SK-MEL-5 (cell line): ENCODE results near the gene GPR137C. TPM values are rescaled to one million over a fixed set of nuclear protein-coding genes. Genes with fewer than 3 reads are reported as not detected.

ENCODE experiments used
- DNase-seq: peaks from one replicate; pipeline ENCODE4 v3.0.0-alpha.2; 2016; ENCODE audit warnings: low read depth, low spot score
- in situ Hi-C: cut with HindIII; loops from 2 replicates; pipeline ENCODE4 v1.10.0; 2016; ENCODE audit warnings: low sequenced_read_pairs, high pct_unique_total_duplicates, low pct_unique_long_range_greater_than_20kb
- polyA plus RNA-seq, 2 experiments: library from polyadenylated mRNA; depleted of rRNA; stranded (reverse); fragments of >200 nt; gene quantifications; 2 replicates each; pipeline ENCODE4 v1.2.3, GENCODE V29; 2015
- total RNA-seq: library from RNA; depleted of rRNA; stranded (reverse); fragments of >200 nt; shearing (Covaris generic); gene quantifications from 2 replicates; pipeline ENCODE4 v1.2.3, GENCODE V29; 2014; rRNA removed

Gene GPR137C
- 0.32 and 0.40 TPM in 2 replicates for total RNA-seq
- polyA plus RNA-seq (2015; cell fraction: cytosol; rRNA removed) = 0.38 and 0.52 TPM in 2 replicates
- polyA plus RNA-seq (2015; cell fraction: nucleus; rRNA removed) = 0.70 and 0.93 TPM in 2 replicates

- in situ Hi-C loops = no loop called here
- DNase-seq = peak; percentile 99
Observed at GRCh38 chr14:52552063-52552988, at the start of gene GPR137C, which contains the start of gene TXNDC16. TSS of gene GPR137C (plus strand) at chr14:52552836. CDS start at chr14:52553148, 312 bp downstream. TSS of gene TXNDC16 (minus strand) at chr14:52552505. CDS start at chr14:52543557, 8,948 bp downstream.

GRCh38 chr14:52513249-52513648, 39.4 kb upstream of the GPR137C start:
- DNase-seq = no peak
- in situ Hi-C loops = no loop called here

GRCh38 chr14:52514046-52514811, 38.4 kb upstream of the GPR137C start:
- in situ Hi-C loops = no loop called here

GRCh38 chr14:52522033-52522432, 30.6 kb upstream of the GPR137C start:
- DNase-seq = no peak
- in situ Hi-C loops = no loop called here

More at GRCh38 chr14:52514046-52514811, 38.4 kb upstream of the GPR137C start:
- DNase-seq = no peak

- no peak for DNase-seq
- in situ Hi-C loops = no loop called here
Observed at GRCh38 chr14:52522581-52523345, 29.9 kb upstream of the GPR137C start.

GRCh38 chr14:52527052-52527451, 25.6 kb upstream of the GPR137C start:
- no peak for DNase-seq
- in situ Hi-C loops = no loop called here

GRCh38 chr14:52531481-52531880, 21.2 kb upstream of the GPR137C start:
- in situ Hi-C loops = no loop called here
- DNase-seq = no peak

GRCh38 chr14:52536269-52536668, 16.4 kb upstream of the GPR137C start:
- DNase-seq = no peak
- in situ Hi-C loops = no loop called here

GRCh38 chr14:52538623-52539022, 14.0 kb upstream of the GPR137C start:
- in situ Hi-C loops = no loop called here
- no peak for DNase-seq

GRCh38 chr14:52545584-52546317, 6.9 kb upstream of the GPR137C start:
- in situ Hi-C loops = no loop called here
- DNase-seq = no peak

- in situ Hi-C loops = no loop called here
- no peak for DNase-seq
Observed at GRCh38 chr14:52546318-52546670, 6.3 kb upstream of the GPR137C start.

GRCh38 chr14:52547027-52547426, 5.6 kb upstream of the GPR137C start:
- in situ Hi-C loops = no loop called here
- DNase-seq = no peak

- in situ Hi-C loops = no loop called here
- DNase-seq = peak; percentile 6
Observed at GRCh38 chr14:52547526-52547925, 5.1 kb upstream of the GPR137C start.

- in situ Hi-C loops = no loop called here
- no peak for DNase-seq
Observed at GRCh38 chr14:52550661-52551060, 2.0 kb upstream of the GPR137C start.

- in situ Hi-C loops = no loop called here
- no peak for DNase-seq
Observed at GRCh38 chr14:52551205-52551604, 1.4 kb upstream of the GPR137C start.

GRCh38 chr14:52551696-52552062, 957 bp upstream of the GPR137C start:
- DNase-seq = peak; percentile 38
- in situ Hi-C loops = no loop called here
